Fibroblast of the aortic adventitia (primary cell): ENCODE results near the gene ZBTB16. TPM values are rescaled to one million over a fixed set of nuclear protein-coding genes. Genes with fewer than 3 reads are reported as not detected.
"Not testable (repeated sequence)": the region's sequence is repeated elsewhere in the genome, so short reads cannot be mapped to it uniquely, and the experiment has no call there.

Experiments used
- DNase-seq: peaks from one replicate; pipeline ENCODE4 v3.0.0-alpha.2; 2010; ENCODE audit warnings: low read depth
- H3K4me3 ChIP-seq: 2 replicates; pipeline ENCODE4 v1.5.1; 2011; ENCODE audit warnings: low read depth, mild to moderate bottlenecking, control low read depth, low read length, moderate library complexity
- CTCF ChIP-seq: IDR thresholded peaks from 2 replicates; pipeline ENCODE4 v1.5.1; 2011; ENCODE audit warnings: mild to moderate bottlenecking, low read length, control low read depth, inconsistent platforms; ENCODE audit not compliant: insufficient read depth
- total RNA-seq: library from RNA; depleted of rRNA; stranded (reverse); fragments of >200 nt; gene quantifications from 2 replicates; pipeline ENCODE4 v1.2.3, GENCODE V29; 2012; ENCODE audit warnings: low replicate concordance

The ZBTB16 gene
- total RNA-seq, 1 donor: 0.27 TPM

DNA sequence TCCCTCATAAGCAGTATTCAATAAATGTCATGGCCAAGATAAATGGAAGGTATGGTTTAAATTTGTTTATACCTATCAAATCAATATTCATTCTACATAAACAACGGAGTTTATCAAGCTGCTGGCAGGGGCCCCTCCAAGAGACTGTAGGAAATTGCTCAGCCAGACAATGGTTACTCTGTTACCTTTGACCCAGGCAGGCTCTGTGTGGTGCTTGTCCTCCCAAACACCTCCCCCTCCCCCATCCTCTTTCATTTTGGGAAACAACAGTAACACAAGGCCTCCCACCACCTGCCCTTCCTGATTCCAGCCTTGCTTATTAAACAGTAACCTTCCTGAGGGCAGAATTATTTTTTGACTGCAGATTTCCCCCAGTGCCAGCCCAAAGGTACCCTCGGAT is 10.5 kb upstream of the ZBTB16 start:
- no peak overlapping the region for H3K4me3 ChIP-seq
- no peak for TF ChIP-seq CTCF
- no peak for DNase-seq

DNA sequence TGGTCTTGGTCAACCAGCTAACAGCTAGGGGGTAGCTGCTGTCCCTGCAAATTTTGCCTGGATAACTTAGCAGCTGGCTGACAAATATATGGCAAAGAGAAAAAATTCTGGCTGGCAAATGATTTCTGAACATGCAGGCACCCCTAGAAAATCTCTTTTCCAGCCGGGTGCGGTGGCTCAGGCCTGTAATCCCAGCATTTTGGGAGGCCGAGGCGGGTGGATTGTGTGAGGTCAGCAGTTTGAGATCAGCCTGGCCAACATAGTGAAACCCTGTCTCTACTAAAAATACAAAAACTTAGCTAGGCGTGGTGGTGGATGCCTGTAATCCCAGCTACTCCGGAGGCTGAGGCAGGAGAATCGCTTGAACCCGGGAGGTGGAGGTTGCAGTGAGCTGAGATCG is 9.7 kb upstream of the ZBTB16 start:
- not testable (repeated sequence) for DNase-seq, H3K4me3 ChIP-seq

DNA sequence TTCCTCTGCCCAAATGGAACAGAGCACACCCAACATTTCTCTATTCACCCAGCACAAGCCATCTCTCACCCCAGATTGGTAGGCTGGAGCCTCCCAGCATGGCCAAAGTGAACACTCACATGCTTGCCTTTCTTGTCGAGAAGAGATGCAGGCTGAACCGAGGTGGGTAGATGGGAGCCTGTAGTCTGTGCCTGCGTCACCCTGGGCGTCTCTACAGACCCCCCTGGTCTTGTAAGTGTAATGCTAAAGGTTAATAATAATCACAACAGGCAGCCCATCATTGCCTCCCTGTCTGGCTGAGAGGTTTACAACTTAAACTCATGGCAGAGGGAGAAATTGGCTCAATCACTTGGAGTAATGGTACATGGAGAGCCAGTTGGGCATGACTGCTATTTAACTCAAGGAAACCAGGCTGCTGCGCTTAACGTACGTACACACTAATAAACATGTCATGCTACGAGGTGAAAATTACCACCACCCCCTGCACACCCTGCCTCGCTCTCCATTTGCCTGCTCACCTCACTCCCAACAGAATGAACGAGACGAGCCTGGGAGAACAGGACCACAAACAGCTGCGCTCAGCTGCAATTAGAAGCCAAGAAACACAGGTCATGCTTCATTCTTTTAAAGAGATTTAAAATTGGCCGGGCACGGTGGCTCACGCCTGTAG is 9.1 kb upstream of the ZBTB16 start:
- H3K4me3 ChIP-seq: no peak overlapping the region
- DNase-seq: no peak
- TF ChIP-seq CTCF: no peak

DNA sequence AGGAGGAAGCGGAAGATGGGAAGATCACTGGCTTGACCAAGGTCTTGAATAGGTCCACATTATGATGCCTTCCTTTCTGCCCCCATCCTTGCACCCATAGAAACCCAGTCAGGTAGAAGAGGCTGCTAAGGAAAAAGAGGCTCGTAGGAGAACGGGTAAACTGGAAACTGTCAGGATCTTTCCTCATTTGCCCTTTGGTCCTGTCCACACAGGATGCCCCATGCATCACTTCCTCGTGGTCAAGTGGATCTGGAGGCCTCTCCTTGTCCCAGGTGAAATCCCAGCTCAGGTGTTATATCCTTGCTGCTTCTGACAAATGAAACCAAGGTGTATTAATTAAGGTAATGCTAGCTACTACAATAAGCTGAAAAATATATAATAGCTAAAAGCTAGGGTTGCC is 8.0 kb upstream of the ZBTB16 start:
- no peak for TF ChIP-seq CTCF
- no peak for DNase-seq

DNA sequence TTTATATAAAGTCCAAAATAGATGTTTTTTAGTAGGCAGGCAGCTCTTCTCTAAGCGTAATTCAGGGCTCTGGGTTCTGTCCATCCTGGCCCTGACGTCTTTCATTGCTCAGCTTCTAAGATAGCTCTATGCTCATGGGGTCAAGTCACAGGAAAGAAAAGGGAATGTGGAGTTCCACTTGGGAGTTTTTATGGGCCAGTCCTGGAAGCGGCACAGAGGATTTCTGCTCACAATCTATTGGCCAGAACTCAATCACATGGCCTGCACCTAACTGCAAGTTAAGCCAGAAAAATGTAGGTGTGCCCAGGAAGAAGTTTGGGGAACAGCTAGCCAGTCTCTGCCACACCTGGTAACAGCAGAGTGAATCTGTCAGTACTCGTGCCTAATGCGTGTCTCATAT is 7.4 kb upstream of the ZBTB16 start:
- DNase-seq: no peak
- no peak for TF ChIP-seq CTCF
- H3K4me3 ChIP-seq: no peak overlapping the region

More for the DNA sequence above, 8.0 kb upstream of the ZBTB16 start:
- no peak overlapping the region for H3K4me3 ChIP-seq

GRCh38 chr11:114053406-114053805 is 6.1 kb upstream of the ZBTB16 start:
- no peak for DNase-seq
- no peak for TF ChIP-seq CTCF
- no peak overlapping the region for H3K4me3 ChIP-seq

DNA sequence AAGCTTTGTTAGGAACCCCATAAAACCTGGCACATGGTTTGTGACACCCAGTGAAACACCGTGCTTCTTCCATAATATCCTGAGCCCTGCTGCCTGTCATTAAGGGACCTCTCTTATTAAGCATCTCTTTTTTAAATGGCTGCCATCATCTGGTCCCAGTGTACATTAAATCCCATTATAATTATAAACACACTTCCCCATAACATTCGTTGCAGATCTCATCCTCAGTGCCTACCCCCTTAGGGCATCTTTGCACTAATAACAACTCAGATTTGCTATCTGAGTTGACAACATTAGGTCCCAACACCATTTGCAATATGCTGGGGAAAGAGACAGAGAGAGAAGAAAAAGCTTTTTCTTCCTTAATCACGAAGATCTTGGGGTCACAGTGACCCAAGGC is 4.7 kb upstream of the ZBTB16 start:
- no peak overlapping the region for H3K4me3 ChIP-seq
- DNase-seq: no peak
- no peak for TF ChIP-seq CTCF
